SU-DHL-6 (cell line): ENCODE results near the gene SLC52A3.

Source experiments
- H2AFZ ChIP-seq: fragments of 200-600 bp; sonication (generic); 2 replicates; pipeline ENCODE4 v1.6.1; 2014; ENCODE audit warnings: low read depth, mild to moderate bottlenecking, moderate library complexity, mixed read lengths, antibody characterized with exemption, low read length; ENCODE audit not compliant: severe bottlenecking
- H3F3A ChIP-seq: fragments of 200-600 bp; shearing (Covaris generic); 2 replicates; pipeline ENCODE4 v1.6.0; 2016; ENCODE audit warnings: antibody characterized with exemption, mild to moderate bottlenecking; ENCODE audit not compliant: insufficient read depth
- H3K27ac ChIP-seq: fragments of 200-600 bp; sonication (generic); 2 replicates; pipeline ENCODE4 v1.5.1; 2016; ENCODE audit warnings: low read depth, mild to moderate bottlenecking, low read length, moderate library complexity, mixed read lengths
- H3K27me3 ChIP-seq: fragments of 200-600 bp; sonication (generic), shearing (Covaris generic); 2 replicates; pipeline ENCODE4 v1.6.0; 2014; ENCODE audit warnings: mild to moderate bottlenecking, low read length
- H3K36me3 ChIP-seq: fragments of 200-600 bp; sonication (generic); 2 replicates; pipeline ENCODE4 v1.6.1; 2014; ENCODE audit warnings: mild to moderate bottlenecking, low read length, mixed read lengths
- H3K4me2 ChIP-seq: fragments of 300-600, 200-600 bp; shearing (Covaris generic), sonication (generic); 2 replicates; pipeline ENCODE4 v1.6.0; 2014; ENCODE audit warnings: low read length, low read depth, mild to moderate bottlenecking; ENCODE audit not compliant: poor library complexity, severe bottlenecking
- H3K4me3 ChIP-seq: fragments of 200-600 bp; sonication (generic); 2 replicates; pipeline ENCODE4 v1.5.1; 2014; ENCODE audit warnings: antibody characterized with exemption, low read length, mild to moderate bottlenecking, mixed read lengths; ENCODE audit not compliant: insufficient read depth, poor library complexity, severe bottlenecking
- H3K79me2 ChIP-seq: fragments of 200-600 bp; sonication (generic); 2 replicates; pipeline ENCODE4 v1.6.1; 2014; ENCODE audit warnings: mild to moderate bottlenecking, low read length, moderate library complexity; ENCODE audit not compliant: insufficient read depth
- H3K9ac ChIP-seq: fragments of 200-600 bp; sonication (generic); 2 replicates; pipeline ENCODE4 v1.7.0; 2014; ENCODE audit warnings: mild to moderate bottlenecking, low read length
- H3K9me2 ChIP-seq: fragments of 200-600 bp; sonication (generic); replicated peaks from 2 replicates; pipeline ENCODE4 v1.6.1; 2014; ENCODE audit warnings: low read length; ENCODE audit not compliant: insufficient read depth
- H3K9me3 ChIP-seq: fragments of 200-600 bp; sonication (generic); 2 replicates; pipeline ENCODE4 v1.6.1; 2014; ENCODE audit warnings: low read length, mixed read lengths; ENCODE audit not compliant: insufficient read depth
- H4K20me1 ChIP-seq: fragments of 200-600 bp; sonication (generic); 2 replicates; pipeline ENCODE4 v1.6.1; 2014; ENCODE audit warnings: low read depth, mild to moderate bottlenecking, antibody characterized with exemption, low read length, moderate library complexity, mixed read lengths
- EZH2phosphoT487 ChIP-seq: fragments of 200-600 bp; sonication (generic), shearing (Covaris generic); conservative IDR thresholded peaks from 2 replicates; pipeline ENCODE4 v1.6.1; 2018; ENCODE audit warnings: mild to moderate bottlenecking, antibody characterized with exemption, low read length, moderate library complexity, mixed read lengths
- TF ChIP-seq, protein P1 (sequence below): fragments of 200-600 bp; sonication (generic); IDR thresholded peaks from one replicate; pipeline ENCODE4 v1.5.1; 2017; ENCODE audit warnings: antibody characterized with exemption, mild to moderate bottlenecking, low read length, moderate library complexity; ENCODE audit not compliant: insufficient read depth, poor library complexity, severe bottlenecking

The SLC52A3 gene

DNA sequence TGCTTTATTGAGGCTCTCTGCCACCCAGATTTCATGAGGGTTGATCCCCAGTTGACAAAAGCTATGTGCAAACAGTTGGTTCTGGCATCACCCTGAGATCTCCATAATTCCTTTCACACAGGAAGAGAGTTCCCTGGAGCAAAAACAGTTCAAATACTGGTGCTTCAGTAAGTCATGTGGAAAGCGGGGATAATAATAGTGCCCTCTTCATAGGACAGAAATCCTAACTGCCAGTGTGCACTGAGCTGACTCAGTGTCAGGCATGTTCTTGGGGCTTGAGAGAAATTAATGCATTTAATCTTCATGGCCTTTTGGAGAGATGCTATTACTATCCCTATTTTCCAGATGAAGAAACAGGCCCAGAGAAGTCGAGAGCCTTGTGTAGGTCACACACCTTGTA lies 7.9 kb upstream of the SLC52A3 start:
- no peaks in the 10 kb centered on the region for H3K9me3 ChIP-seq
- H3K27ac ChIP-seq: no peak overlapping the region
- TF ChIP-seq, protein P1, sequence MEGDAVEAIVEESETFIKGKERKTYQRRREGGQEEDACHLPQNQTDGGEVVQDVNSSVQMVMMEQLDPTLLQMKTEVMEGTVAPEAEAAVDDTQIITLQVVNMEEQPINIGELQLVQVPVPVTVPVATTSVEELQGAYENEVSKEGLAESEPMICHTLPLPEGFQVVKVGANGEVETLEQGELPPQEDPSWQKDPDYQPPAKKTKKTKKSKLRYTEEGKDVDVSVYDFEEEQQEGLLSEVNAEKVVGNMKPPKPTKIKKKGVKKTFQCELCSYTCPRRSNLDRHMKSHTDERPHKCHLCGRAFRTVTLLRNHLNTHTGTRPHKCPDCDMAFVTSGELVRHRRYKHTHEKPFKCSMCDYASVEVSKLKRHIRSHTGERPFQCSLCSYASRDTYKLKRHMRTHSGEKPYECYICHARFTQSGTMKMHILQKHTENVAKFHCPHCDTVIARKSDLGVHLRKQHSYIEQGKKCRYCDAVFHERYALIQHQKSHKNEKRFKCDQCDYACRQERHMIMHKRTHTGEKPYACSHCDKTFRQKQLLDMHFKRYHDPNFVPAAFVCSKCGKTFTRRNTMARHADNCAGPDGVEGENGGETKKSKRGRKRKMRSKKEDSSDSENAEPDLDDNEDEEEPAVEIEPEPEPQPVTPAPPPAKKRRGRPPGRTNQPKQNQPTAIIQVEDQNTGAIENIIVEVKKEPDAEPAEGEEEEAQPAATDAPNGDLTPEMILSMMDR: no peak
- no peak for TF ChIP-seq EZH2phosphoT487
- no peaks in the 10 kb centered on the region for H3K79me2 ChIP-seq
- no peak overlapping the region for H3K4me3 ChIP-seq
- H3K27me3 ChIP-seq: no peaks in the 10 kb centered on the region
- H3K4me2 ChIP-seq: no peak overlapping the region
- H2AFZ ChIP-seq: no peak overlapping the region
- no peak overlapping the region for H3K9ac ChIP-seq
- no peaks in the 10 kb centered on the region for H3K9me2 ChIP-seq
- H4K20me1 ChIP-seq: no peaks in the 10 kb centered on the region
- no peaks in the 10 kb centered on the region for H3K36me3 ChIP-seq
- no peaks in the 10 kb centered on the region for H3F3A ChIP-seq

DNA sequence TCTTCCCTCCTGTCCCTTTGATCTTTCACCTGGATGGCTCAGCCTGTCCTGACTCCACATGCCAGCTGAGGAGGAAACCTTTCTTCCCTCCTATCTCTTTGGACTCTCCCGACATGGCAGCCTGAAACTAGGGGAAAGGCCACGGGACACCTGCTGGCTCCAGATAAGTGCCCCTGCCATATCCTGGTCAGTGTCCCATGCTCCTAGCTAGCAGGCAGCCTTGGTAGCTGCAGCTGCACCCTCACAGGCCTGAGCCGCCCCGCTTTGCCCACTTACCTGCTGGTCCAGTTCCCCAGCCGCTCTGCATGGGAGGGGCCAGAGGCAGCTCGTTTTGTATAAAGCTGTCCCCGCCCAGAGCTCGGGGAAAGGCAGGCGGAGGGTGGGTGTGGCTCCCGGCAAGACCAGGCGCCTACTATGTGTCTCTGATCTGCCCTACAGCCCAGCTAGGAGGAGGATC lies 7.4 kb upstream of the SLC52A3 start:
- no peaks in the 10 kb centered on the region for H3K9me3 ChIP-seq
- no peaks in the 10 kb centered on the region for H3K79me2 ChIP-seq
- no peaks in the 10 kb centered on the region for H3K9me2 ChIP-seq
- no peak overlapping the region for H3K27ac ChIP-seq
- H3K4me2 ChIP-seq: no peak overlapping the region
- H3F3A ChIP-seq: no peaks in the 10 kb centered on the region
- H3K4me3 ChIP-seq: no peak overlapping the region
- H3K9ac ChIP-seq: no peak overlapping the region
- no peak overlapping the region for H2AFZ ChIP-seq
- no peaks in the 10 kb centered on the region for H3K27me3 ChIP-seq
- H4K20me1 ChIP-seq: no peaks in the 10 kb centered on the region
- no peak for TF ChIP-seq EZH2phosphoT487
- TF ChIP-seq, protein P1: no peak
- no peaks in the 10 kb centered on the region for H3K36me3 ChIP-seq

DNA sequence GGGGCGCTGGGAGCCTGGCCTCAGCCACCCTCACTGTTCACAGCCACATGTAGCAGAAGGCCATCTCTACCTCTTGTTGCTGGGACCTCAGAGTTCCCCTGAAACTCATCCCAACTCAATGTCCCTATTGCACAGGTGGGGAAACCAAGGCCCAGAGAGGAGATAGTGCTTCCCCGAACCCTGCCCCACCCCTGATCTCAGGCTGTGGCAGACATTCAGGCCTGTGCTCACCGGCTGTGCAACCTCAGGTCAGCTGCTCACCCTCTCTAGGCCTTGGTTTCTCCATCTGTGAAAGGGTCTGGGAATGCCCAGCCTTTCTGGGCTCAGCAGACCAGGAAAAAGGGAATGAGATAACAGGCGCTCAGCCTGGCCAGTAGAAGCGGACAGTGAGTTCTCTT lies 6.4 kb upstream of the SLC52A3 start:
- Histone ChIP-seq H3K9ac (no peak overlapping the region), H4K20me1 (no peaks in the 10 kb centered on the region), H3K79me2 (no peaks in the 10 kb centered on the region), H3K9me2 (no peaks in the 10 kb centered on the region), H3K9me3 (no peaks in the 10 kb centered on the region), H2AFZ (no peak overlapping the region), H3K4me2 (no peak overlapping the region), H3K4me3 (no peak overlapping the region), H3K27me3 (no peaks in the 10 kb centered on the region), H3K36me3 (no peaks in the 10 kb centered on the region), H3F3A (no peaks in the 10 kb centered on the region), H3K27ac (no peak overlapping the region)
- TF ChIP-seq EZH2phosphoT487: no peak
- TF ChIP-seq, protein P1: no peak
